Endodermal cell (in vitro differentiated cells): ENCODE results near the gene AACS. TPM values are rescaled to one million over a fixed set of nuclear protein-coding genes. Genes with fewer than 3 reads are reported as not detected.

ENCODE experiments used
- DNase-seq: peaks from one replicate; pipeline ENCODE4 v3.0.0-alpha.2; 2017
- H3K27ac ChIP-seq: 2 replicates; pipeline ENCODE4 v1.5.1; 2013; ENCODE audit warnings: mild to moderate bottlenecking, low read depth, low read length, moderate library complexity
- H3K27me3 ChIP-seq: 2 replicates; pipeline ENCODE4 v1.6.1; 2013; ENCODE audit warnings: mild to moderate bottlenecking, low read length, moderate library complexity; ENCODE audit not compliant: insufficient read depth, control insufficient read depth, poor library complexity, severe bottlenecking
- H3K36me3 ChIP-seq: 2 replicates; pipeline ENCODE4 v1.7.0; 2013; ENCODE audit warnings: mild to moderate bottlenecking, low read length, moderate library complexity; ENCODE audit not compliant: control insufficient read depth, insufficient read depth
- H3K4me1 ChIP-seq: one replicate; pipeline ENCODE4 v1.7.0; 2013; ENCODE audit warnings: low read length; ENCODE audit not compliant: control insufficient read depth, insufficient read depth
- H3K4me3 ChIP-seq: 2 replicates; pipeline ENCODE4 v1.5.1; 2013; ENCODE audit warnings: mild to moderate bottlenecking, low read length, moderate library complexity
- H3K9ac ChIP-seq: 2 replicates; pipeline ENCODE4 v1.6.1; 2013; ENCODE audit warnings: mild to moderate bottlenecking, low read length, moderate library complexity; ENCODE audit not compliant: poor library complexity, severe bottlenecking; ENCODE audit errors: extremely low read depth
- H3K9me3 ChIP-seq: 2 replicates; pipeline ENCODE4 v1.6.1; 2013; ENCODE audit warnings: mild to moderate bottlenecking, low read length, moderate library complexity; ENCODE audit not compliant: control insufficient read depth
- H3K27ac Mint-ChIP-seq: 2 replicates; pipeline ENCODE4 v1.8.0; 2020; ENCODE audit warnings: mixed read lengths
- H3K27me3 Mint-ChIP-seq: 2 replicates; pipeline ENCODE4 v1.8.0; 2021; ENCODE audit warnings: mild to moderate bottlenecking, mixed read lengths; ENCODE audit not compliant: insufficient read depth
- H3K36me3 Mint-ChIP-seq: 2 replicates; pipeline ENCODE4 v1.8.0; 2020; ENCODE audit warnings: low read depth, mixed read lengths
- H3K4me1 Mint-ChIP-seq: 2 replicates; pipeline ENCODE4 v1.8.0; 2020; ENCODE audit warnings: mixed read lengths
- H3K4me3 Mint-ChIP-seq: 2 replicates; pipeline ENCODE4 v1.8.0; 2020; ENCODE audit warnings: mild to moderate bottlenecking, moderate library complexity, mixed read lengths
- H3K9me3 Mint-ChIP-seq: 2 replicates; pipeline ENCODE4 v1.8.0; 2020; ENCODE audit warnings: mild to moderate bottlenecking, mixed read lengths
- CTCF ChIP-seq: fragments of 200-600 bp; sonication (generic); conservative IDR thresholded peaks from 2 replicates; pipeline ENCODE4 v1.5.0; 2021; ENCODE audit warnings: antibody characterized with exemption, mild to moderate bottlenecking
- WGBS, 2 experiments: methylation state at CpG; one replicate each; pipeline versions ENCODE4 v1.1.5 to v1.1.7; 2013; ENCODE audit warnings: missing lambda C conversion rate in 2 of 2, mixed read lengths in 1 of 2; ENCODE audit not compliant: insufficient coverage in 1 of 2, insufficient read length in 1 of 2; 5-methylcytosine and 5-hydroxymethylcytosine counted together
- total RNA-seq, 2 donors: library from RNA; stranded (reverse); fragmentation: NEBNext Ultra II Directional in 1 of 2; extraction: Animal tissue kit (Norgen Biotek cat#: 25700) in 1 of 2; gene quantifications; 2 replicates in 1 of 2; 3 replicates in 1 of 2; pipeline ENCODE4 v1.2.1, GENCODE V29; 2021

AACS gene
- total RNA-seq, 2 donors from 2014 or later, result 55.4 to 71.9 TPM

DNA sequence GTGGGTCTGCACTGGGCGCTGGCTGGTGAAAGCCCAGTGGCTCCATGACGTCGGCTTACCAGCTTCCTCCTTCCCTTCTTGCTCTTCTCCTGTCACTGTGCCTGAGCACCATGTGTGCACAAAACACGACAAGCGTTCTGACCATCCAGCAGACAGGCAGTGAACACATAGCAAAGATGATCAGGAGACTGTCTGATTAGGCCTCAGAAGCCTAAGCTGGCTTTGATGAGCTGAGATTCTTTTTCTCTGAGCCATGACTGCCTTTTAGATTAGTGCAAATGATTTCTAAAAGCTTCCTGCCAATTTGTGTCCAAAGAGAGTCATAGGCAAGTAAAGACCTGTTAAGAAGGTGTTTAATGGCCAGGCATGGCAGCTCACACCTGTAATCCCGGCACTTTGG is 83.1 kb downstream of the AACS start:
- Histone ChIP-seq H3K9ac (no peak overlapping the region), H3K4me3 (no peak overlapping the region), H3K9me3 (no peaks in the 10 kb centered on the region), H3K4me1 (no peaks in the 10 kb centered on the region), H3K36me3 (no peaks in the 10 kb centered on the region), H3K27ac (no peak overlapping the region), H3K27me3 (no peaks in the 10 kb centered on the region)
- peaks cover 12% of the 10 kb centered on the region for H3K4me1 Mint-ChIP-seq
- no peak for DNase-seq
- H3K27me3 Mint-ChIP-seq, result no peaks in the 10 kb centered on the region
- 95 to 97% methylated on average over 5 to 6 of the region's 6 CpGs for WGBS, 2 experiments
- H3K9me3 Mint-ChIP-seq, result peaks cover 2% of the 10 kb centered on the region
- no peak overlapping the region for H3K4me3 Mint-ChIP-seq
- no peak for TF ChIP-seq CTCF
- peaks cover 6% of the 10 kb centered on the region for H3K36me3 Mint-ChIP-seq
- no peak overlapping the region for H3K27ac Mint-ChIP-seq

- no peak overlapping the region for H3K4me3 ChIP-seq
- no peak overlapping the region for H3K27ac ChIP-seq
- no peak for DNase-seq
These were observed 84.2 kb downstream of the AACS start for GRCh38 chr12:125149160-125150108.

DNA sequence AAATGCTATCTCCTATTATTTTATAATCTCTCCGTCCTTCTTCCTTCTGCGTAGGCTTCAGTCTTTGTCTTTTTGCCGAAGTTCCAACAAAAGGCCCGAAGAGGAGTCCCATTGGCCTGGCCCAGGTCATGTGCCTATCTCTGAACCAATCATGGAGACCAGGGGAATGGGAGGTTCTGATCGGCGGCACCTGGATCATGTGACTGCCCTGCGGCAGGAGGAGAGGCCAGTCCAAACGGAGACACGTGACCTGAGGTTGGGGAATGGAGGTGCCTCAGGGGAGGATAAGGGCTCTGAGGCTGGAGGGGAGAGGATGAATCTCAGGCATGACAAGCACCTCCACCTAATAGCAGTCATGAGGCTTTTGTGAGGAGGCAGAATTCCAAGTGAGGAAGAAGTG is 86.0 kb downstream of the AACS start:
- no peak overlapping the region for H3K27ac Mint-ChIP-seq
- WGBS, 2 experiments, result 94 to 100% methylated on average over 5 to 9 of the region's 9 CpGs
- peak; percentile 71 for DNase-seq

More at GRCh38 chr12:125149160-125150108, 84.2 kb downstream of the AACS start:
- Mint-ChIP-seq H3K9me3 (peaks cover 2% of the 10 kb centered on the region), H3K4me3 (no peak overlapping the region), H3K36me3 (peaks cover 2% of the 10 kb centered on the region), H3K27me3 (peaks cover 2% of the 10 kb centered on the region), H3K4me1 (peaks cover 6% of the 10 kb centered on the region), H3K27ac (no peak overlapping the region)
- H3K9me3 ChIP-seq, result no peaks in the 10 kb centered on the region
- TF ChIP-seq CTCF, result no peak
- WGBS, 2 experiments, result 93 to 96% methylated on average over 5 to 10 of the region's 11 CpGs
- H3K27me3 ChIP-seq, result no peaks in the 10 kb centered on the region
- no peak overlapping the region for H3K9ac ChIP-seq
- H3K36me3 ChIP-seq, result no peaks in the 10 kb centered on the region
- no peaks in the 10 kb centered on the region for H3K4me1 ChIP-seq

More for the DNA sequence above, 86.0 kb downstream of the AACS start:
- Histone ChIP-seq H3K27ac (no peak overlapping the region), H3K9ac (no peak overlapping the region), H3K36me3 (no peaks in the 10 kb centered on the region), H3K9me3 (no peaks in the 10 kb centered on the region), H3K4me1 (no peaks in the 10 kb centered on the region), H3K4me3 (no peak overlapping the region), H3K27me3 (no peaks in the 10 kb centered on the region)
- Mint-ChIP-seq H3K4me1 (no peaks in the 10 kb centered on the region), H3K4me3 (no peak overlapping the region), H3K36me3 (no peaks in the 10 kb centered on the region), H3K9me3 (peaks cover 2% of the 10 kb centered on the region), H3K27me3 (peaks cover 2% of the 10 kb centered on the region)
- no peak for TF ChIP-seq CTCF
